ENCODE data around the gene HDAC9. TPM values are rescaled to one million over a fixed set of nuclear protein-coding genes. Genes with fewer than 3 reads are reported as not detected.

HDAC9 gene
- polyA plus RNA-seq, 3 donors, result 41.7 to 51.2 (median 44.2) TPM

GRCh38 chr7:19024261-19024660 is 528.7 kb downstream of the HDAC9 start:
- Histone ChIP-seq H3K36me3 (replicated peaks in 1 of 2; ENCODE audit: control insufficient read depth in 1 of 2, insufficient read depth in 2 of 2, low read length in 2 of 2) (no peaks in the 10 kb centered on the region), H3K4me2 (replicated peaks; ENCODE audit: extremely low read depth, low read length, poor library complexity, severe bottlenecking) (no peak overlapping the region), H4K20me1 (ENCODE audit: insufficient read depth, low read length) (no peaks in the 10 kb centered on the region), H3K4me3 (replicated peaks in 1 of 3; ENCODE audit: low read depth in 2 of 3, low read length in 3 of 3) (no peak overlapping the region), H2AFZ (ENCODE audit: insufficient read depth, low read depth, low read length, poor library complexity, severe bottlenecking) (no peak overlapping the region), H3K27me3 (ENCODE audit: control insufficient read depth in 2 of 2, insufficient read depth in 2 of 2, low read length in 2 of 2) (no peaks in the 10 kb centered on the region), H3K4me1 (ENCODE audit: control insufficient read depth in 1 of 2, insufficient read depth in 2 of 2, low read length in 2 of 2) (no peaks in the 10 kb centered on the region), H3K27ac (ENCODE audit: low read depth in 1 of 2, low read length in 2 of 2) (no peak overlapping the region), H3K9me3 (replicated peaks in 1 of 2; ENCODE audit: control insufficient read depth in 1 of 2, insufficient read depth in 1 of 2, low read length in 2 of 2) (peaks cover 0 to 2% of the 10 kb centered on the region in 2 donors), H3K79me2 (ENCODE audit: insufficient read depth, low read length) (no peaks in the 10 kb centered on the region), H3K9ac (ENCODE audit: insufficient read depth, low read length, poor library complexity, severe bottlenecking) (no peak overlapping the region)
- WGBS (ENCODE audit: insufficient coverage), result 100% methylated on average over 1 of the region's 4 CpGs
- no peak for DNase-seq
- intact Hi-C loops (cut with micrococcal nuclease), result no loop called here
- H3K4me3 Mint-ChIP-seq, result no peak overlapping the region
- peaks cover 0 to 13% (median 3%) of the 10 kb centered on the region in 7 donors for H3K9me3 Mint-ChIP-seq
- H3K27ac Mint-ChIP-seq, result no peak overlapping the region
- no peak for TF ChIP-seq CTCF (IDR thresholded peaks at IDR 0.05)
- peaks cover 0 to 3% (median 0%) of the 10 kb centered on the region in 3 donors for H3K27me3 Mint-ChIP-seq (ENCODE audit: low read depth in 3 of 3)
- no peaks in the 10 kb centered on the region for H3K36me3 Mint-ChIP-seq
- no peaks in the 10 kb centered on the region for H3K4me1 Mint-ChIP-seq

- Histone ChIP-seq H3K27ac (ENCODE audit: low read depth in 1 of 2, low read length in 2 of 2) (no peak overlapping the region), H3K36me3 (replicated peaks in 1 of 2; ENCODE audit: control insufficient read depth in 1 of 2, insufficient read depth in 2 of 2, low read length in 2 of 2) (no peaks in the 10 kb centered on the region), H3K79me2 (ENCODE audit: insufficient read depth, low read length) (no peaks in the 10 kb centered on the region), H3K9me3 (replicated peaks in 1 of 2; ENCODE audit: control insufficient read depth in 1 of 2, insufficient read depth in 1 of 2, low read length in 2 of 2) (peaks cover 0 to 5% of the 10 kb centered on the region in 2 donors), H3K4me2 (replicated peaks; ENCODE audit: extremely low read depth, low read length, poor library complexity, severe bottlenecking) (no peak overlapping the region), H3K27me3 (ENCODE audit: control insufficient read depth in 2 of 2, insufficient read depth in 2 of 2, low read length in 2 of 2) (no peaks in the 10 kb centered on the region), H3K9ac (ENCODE audit: insufficient read depth, low read length, poor library complexity, severe bottlenecking) (no peak overlapping the region), H3K4me1 (ENCODE audit: control insufficient read depth in 1 of 2, insufficient read depth in 2 of 2, low read length in 2 of 2) (no peaks in the 10 kb centered on the region), H2AFZ (ENCODE audit: insufficient read depth, low read depth, low read length, poor library complexity, severe bottlenecking) (no peak overlapping the region), H3K4me3 (replicated peaks in 1 of 3; ENCODE audit: low read depth in 2 of 3, low read length in 3 of 3) (no peak overlapping the region), H4K20me1 (ENCODE audit: insufficient read depth, low read length) (no peaks in the 10 kb centered on the region)
- Mint-ChIP-seq H3K27ac (no peak overlapping the region), H3K27me3 (ENCODE audit: low read depth in 3 of 3) (peaks cover 0 to 2% (median 0%) of the 10 kb centered on the region in 3 donors), H3K36me3 (no peaks in the 10 kb centered on the region), H3K4me3 (no peak overlapping the region), H3K4me1 (no peaks in the 10 kb centered on the region), H3K9me3 (peaks cover 0 to 13% (median 2%) of the 10 kb centered on the region in 7 donors)
- no peak for DNase-seq
- WGBS (ENCODE audit: insufficient coverage), result no CpG with 5 or more reads among the region's 1 CpG
- TF ChIP-seq CTCF (IDR thresholded peaks at IDR 0.05), result no peak
- intact Hi-C loops (cut with micrococcal nuclease), result no loop called here
Observed at GRCh38 chr7:19026888-19027287, 531.3 kb downstream of the HDAC9 start.
